Peyer's patch (tissue), 4 donors: ENCODE data around the gene ANXA10. TPM values are rescaled to one million over a fixed set of nuclear protein-coding genes. Genes with fewer than 3 reads are reported as not detected.

Source experiments
- DNase-seq, 3 donors: peaks; one replicate each; pipeline ENCODE4 v3.0.0-alpha.2; 2017 to 2019
- H3K27ac ChIP-seq, 4 donors: fragments of 200-600 bp; sonication (generic); one replicate each; pipeline ENCODE4 v1.5.1; 2016 to 2019
- H3K27me3 ChIP-seq, 2 donors: fragments of 200-600 bp; sonication (generic); one replicate each; pipeline ENCODE4 v1.5.1; 2019
- H3K36me3 ChIP-seq, 3 donors: fragments of 200-600 bp; sonication (generic); one replicate each; pipeline ENCODE4 v1.5.1; 2016 to 2019
- H3K4me1 ChIP-seq, 4 donors: fragments of 200-600 bp; sonication (generic); one replicate each; pipeline ENCODE4 v1.5.1; 2016 to 2019
- H3K4me3 ChIP-seq, 4 donors: fragments of 200-600 bp; sonication (generic); 1 replicate in 3 of 4; 2 replicates in 1 of 4; pipeline ENCODE4 v1.5.1; 2016 to 2019; ENCODE audit warnings: mild to moderate bottlenecking in 1 of 4
- H3K9me3 ChIP-seq, 4 donors: fragments of 200-600 bp; sonication (generic); one replicate each; pipeline ENCODE4 v1.5.1; 2016 to 2019; ENCODE audit warnings: mild to moderate bottlenecking in 1 of 4
- CTCF ChIP-seq, 6 experiments: fragments of 450-650 bp in 4 of 6; fragments of 200-600 bp in 2 of 6; sonication (generic) in 1 of 6; IDR thresholded peaks; one replicate each; pipeline ENCODE4 v1.5.1; 2017 to 2019; ENCODE audit warnings: antibody characterized with exemption in 6 of 6, mild to moderate bottlenecking in 3 of 6, moderate library complexity in 1 of 6
- POLR2A ChIP-seq, 2 donors: fragments of 450-650 bp; IDR thresholded peaks; one replicate each; pipeline ENCODE4 v1.5.1; 2017; ENCODE audit warnings: antibody characterized with exemption in 2 of 2, mild to moderate bottlenecking in 2 of 2, moderate library complexity in 2 of 2
- total RNA-seq, 4 donors: library from RNA; depleted of rRNA; stranded (reverse); fragments of >200 nt; gene quantifications; one replicate each; pipeline ENCODE4 v1.1.0, GENCODE V29; 2016

ANXA10 gene
- total RNA-seq, 4 donors from 2014 or later: not detected

- Histone ChIP-seq H3K9me3 (no peaks in the 10 kb centered on the region), H3K27me3 (no peaks in the 10 kb centered on the region), H3K36me3 (no peaks in the 10 kb centered on the region), H3K27ac (no peak overlapping the region), H3K4me1 (no peaks in the 10 kb centered on the region), H3K4me3 (no peak overlapping the region)
- DNase-seq: no peak
- TF ChIP-seq CTCF (IDR thresholded peaks at IDR 0.05) (no peak), POLR2A (IDR thresholded peaks at IDR 0.05) (no peak)
These were observed 34.6 kb downstream of the ANXA10 start for GRCh38 chr4:168126952-168127351.

- no peaks in the 10 kb centered on the region for H3K36me3 ChIP-seq
- no peak overlapping the region for H3K27ac ChIP-seq
- H3K4me3 ChIP-seq: no peak overlapping the region
- no peak for TF ChIP-seq CTCF (IDR thresholded peaks at IDR 0.05)
- TF ChIP-seq POLR2A (IDR thresholded peaks at IDR 0.05): no peak
- no peaks in the 10 kb centered on the region for H3K27me3 ChIP-seq
- DNase-seq: no peak
- no peaks in the 10 kb centered on the region for H3K9me3 ChIP-seq
- no peaks in the 10 kb centered on the region for H3K4me1 ChIP-seq
These were observed 36.3 kb downstream of the ANXA10 start for GRCh38 chr4:168128601-168129000.

GRCh38 chr4:168129046-168129772 is 36.9 kb downstream of the ANXA10 start:
- no peaks in the 10 kb centered on the region for H3K9me3 ChIP-seq
- TF ChIP-seq POLR2A (IDR thresholded peaks at IDR 0.05): no peak
- TF ChIP-seq CTCF (IDR thresholded peaks at IDR 0.05): no peak
- no peak for DNase-seq
- H3K27me3 ChIP-seq: no peaks in the 10 kb centered on the region
- no peak overlapping the region for H3K27ac ChIP-seq
- no peaks in the 10 kb centered on the region for H3K4me1 ChIP-seq
- no peak overlapping the region for H3K4me3 ChIP-seq
- H3K36me3 ChIP-seq: no peaks in the 10 kb centered on the region

- no peaks in the 10 kb centered on the region for H3K9me3 ChIP-seq
- no peak overlapping the region for H3K27ac ChIP-seq
- no peak for TF ChIP-seq POLR2A (IDR thresholded peaks at IDR 0.05)
- no peak for TF ChIP-seq CTCF (IDR thresholded peaks at IDR 0.05)
- DNase-seq: no peak
- H3K36me3 ChIP-seq: no peaks in the 10 kb centered on the region
- no peak overlapping the region for H3K4me3 ChIP-seq
- H3K27me3 ChIP-seq: no peaks in the 10 kb centered on the region
- no peaks in the 10 kb centered on the region for H3K4me1 ChIP-seq
These were observed 37.5 kb downstream of the ANXA10 start for GRCh38 chr4:168129802-168130201.

- no peak for DNase-seq
- H3K27me3 ChIP-seq: no peaks in the 10 kb centered on the region
- H3K27ac ChIP-seq: no peak overlapping the region
- no peaks in the 10 kb centered on the region for H3K36me3 ChIP-seq
- no peak overlapping the region for H3K4me3 ChIP-seq
- TF ChIP-seq POLR2A (IDR thresholded peaks at IDR 0.05): no peak
- no peak for TF ChIP-seq CTCF (IDR thresholded peaks at IDR 0.05)
- H3K9me3 ChIP-seq: no peaks in the 10 kb centered on the region
- no peaks in the 10 kb centered on the region for H3K4me1 ChIP-seq
These were observed 38.9 kb downstream of the ANXA10 start for GRCh38 chr4:168131196-168131595.
